Liver (tissue), 9 donors: ENCODE results near the gene RPL29. TPM values are rescaled to one million over a fixed set of nuclear protein-coding genes. Genes with fewer than 3 reads are reported as not detected.

Experiments used
- DNase-seq: peaks from one replicate; pipeline ENCODE4 v3.0.0-alpha.2; 2017; ENCODE audit warnings: low spot score
- H3K27ac ChIP-seq, 2 donors: one replicate each; pipeline ENCODE4 v1.7.0; 2013; ENCODE audit warnings: inconsistent platforms in 2 of 2, low read length in 2 of 2, control low read depth in 1 of 2, low read depth in 1 of 2, mild to moderate bottlenecking in 1 of 2
- H3K27me3 ChIP-seq, 4 donors: one replicate each; pipeline versions ENCODE4 v1.6.1 to v1.7.0; 2013; ENCODE audit warnings: low read length in 3 of 4, inconsistent platforms in 1 of 4, mild to moderate bottlenecking in 1 of 4, moderate library complexity in 1 of 4; ENCODE audit not compliant: control insufficient read depth in 4 of 4, insufficient read depth in 4 of 4
- H3K36me3 ChIP-seq, 4 donors: one replicate each; pipeline versions ENCODE4 v1.6.1 to v1.7.0; 2013; ENCODE audit warnings: low read length in 3 of 4, mild to moderate bottlenecking in 3 of 4, low read depth in 1 of 4, moderate library complexity in 1 of 4; ENCODE audit not compliant: control insufficient read depth in 4 of 4, insufficient read depth in 3 of 4
- H3K4me1 ChIP-seq, 4 donors: one replicate each; pipeline versions ENCODE4 v1.6.1 to v1.7.0; 2013; ENCODE audit warnings: low read length in 3 of 4, mild to moderate bottlenecking in 3 of 4, moderate library complexity in 1 of 4; ENCODE audit not compliant: control insufficient read depth in 4 of 4, insufficient read depth in 4 of 4
- H3K4me3 ChIP-seq, 3 donors: one replicate each; pipeline versions ENCODE4 v1.6.1 to v1.7.0; 2013; ENCODE audit warnings: low read length in 3 of 3, control low read depth in 1 of 3, low read depth in 1 of 3, mild to moderate bottlenecking in 1 of 3
- H3K9ac ChIP-seq, 2 donors: one replicate each; pipeline ENCODE4 v1.7.0; 2013; ENCODE audit warnings: low read length in 2 of 2, mild to moderate bottlenecking in 2 of 2, moderate library complexity in 2 of 2, control low read depth in 1 of 2, low read depth in 1 of 2
- H3K9me3 ChIP-seq, 4 donors: one replicate each; pipeline versions ENCODE4 v1.6.1 to v1.7.0; 2013; ENCODE audit warnings: low read length in 3 of 4; ENCODE audit not compliant: control insufficient read depth in 4 of 4
- EGR1 ChIP-seq, 2 donors: IDR thresholded peaks; 2 replicates each; pipeline ENCODE4 v1.6.1; 2016 to 2018; ENCODE audit warnings: antibody characterized with exemption in 2 of 2, low read depth in 2 of 2
- FOXA1 ChIP-seq: IDR thresholded peaks from 2 replicates; pipeline ENCODE4 v1.6.1; 2016; ENCODE audit warnings: antibody characterized with exemption
- FOXA2 ChIP-seq: IDR thresholded peaks from 2 replicates; pipeline ENCODE4 v1.6.1; 2016; ENCODE audit warnings: antibody characterized with exemption
- HNF4A ChIP-seq, 2 donors: conservative IDR thresholded peaks; 2 replicates each; pipeline ENCODE4 v1.6.1; 2016; ENCODE audit warnings: antibody characterized with exemption in 2 of 2, mild to moderate bottlenecking in 2 of 2
- HNF4G ChIP-seq: IDR thresholded peaks from 2 replicates; pipeline ENCODE4 v1.6.1; 2016; ENCODE audit warnings: antibody characterized with exemption
- JUND ChIP-seq, 2 donors: IDR thresholded peaks; 2 replicates each; pipeline ENCODE4 v1.6.1; 2016; ENCODE audit warnings: antibody characterized with exemption in 2 of 2
- NR2F2 ChIP-seq: IDR thresholded peaks from 2 replicates; pipeline ENCODE4 v1.6.1; 2016; ENCODE audit warnings: antibody characterized with exemption
- RAD21 ChIP-seq, 2 donors: IDR thresholded peaks; 2 replicates each; pipeline ENCODE4 v1.6.1; 2016; ENCODE audit warnings: antibody characterized with exemption in 2 of 2, mild to moderate bottlenecking in 2 of 2
- RXRA ChIP-seq, 2 donors: IDR thresholded peaks; 2 replicates each; pipeline ENCODE4 v1.6.1; 2017 to 2018; ENCODE audit warnings: antibody characterized with exemption in 2 of 2, mild to moderate bottlenecking in 1 of 2
- YY1 ChIP-seq: IDR thresholded peaks from 2 replicates; pipeline ENCODE4 v1.6.1; 2016; ENCODE audit warnings: antibody characterized with exemption, mild to moderate bottlenecking
- WGBS: extraction: QIAGEN DNeasy Blood & Tissue Kit; methylation state at CpG from one replicate; pipeline ENCODE4 v1.1.7; 2013; 5-methylcytosine and 5-hydroxymethylcytosine counted together
- polyA plus RNA-seq, 2 donors: library from polyadenylated mRNA; stranded (reverse) in 1 of 2; unstranded in 1 of 2; fragments of 200-250 nt in 1 of 2; fragments of >200 nt in 1 of 2; fragmentation: Nextera tagmentation in 1 of 2; extraction: Ambion mirVana in 1 of 2; gene quantifications; one replicate each; pipeline versions ENCODE4 v1.2.1 to v1.2.3, GENCODE V29; 2013 to 2015
- total RNA-seq, 2 donors: library from RNA; depleted of rRNA; stranded (reverse); fragments of >200 nt; gene quantifications; one replicate each; pipeline ENCODE4 v1.2.3, GENCODE V29; 2014
- TF ChIP-seq, protein P1 (sequence below): fragments of 150-350 bp; IDR thresholded peaks from 2 replicates; pipeline ENCODE4 v1.5.1; 2017; ENCODE audit warnings: improper control_type of control experiment, low read depth, low read length; ENCODE audit not compliant: missing input control
- TF ChIP-seq, protein P2 (sequence below): IDR thresholded peaks from 2 replicates; pipeline ENCODE4 v1.6.1; 2016; ENCODE audit warnings: antibody characterized with exemption
- TF ChIP-seq, protein P3 (sequence below): IDR thresholded peaks from 2 replicates; pipeline ENCODE4 v1.6.1; 2016; ENCODE audit warnings: antibody characterized with exemption, mild to moderate bottlenecking
- TF ChIP-seq, protein P4 (sequence below): IDR thresholded peaks from 2 replicates; pipeline ENCODE4 v1.6.1; 2016; ENCODE audit warnings: antibody characterized with exemption
- TF ChIP-seq, protein P5 (sequence below): IDR thresholded peaks from 2 replicates; pipeline ENCODE4 v1.6.1; 2016; ENCODE audit warnings: antibody characterized with exemption
- donor health status: healthy.
- donor health status: healthy.
- donor health status: healthy.
- donor health status: healthy.
- donor health status: healthy.

RPL29 gene
- total and polyA plus RNA-seq, 4 donors, result 292 to 789 (median 388) TPM

DNA sequence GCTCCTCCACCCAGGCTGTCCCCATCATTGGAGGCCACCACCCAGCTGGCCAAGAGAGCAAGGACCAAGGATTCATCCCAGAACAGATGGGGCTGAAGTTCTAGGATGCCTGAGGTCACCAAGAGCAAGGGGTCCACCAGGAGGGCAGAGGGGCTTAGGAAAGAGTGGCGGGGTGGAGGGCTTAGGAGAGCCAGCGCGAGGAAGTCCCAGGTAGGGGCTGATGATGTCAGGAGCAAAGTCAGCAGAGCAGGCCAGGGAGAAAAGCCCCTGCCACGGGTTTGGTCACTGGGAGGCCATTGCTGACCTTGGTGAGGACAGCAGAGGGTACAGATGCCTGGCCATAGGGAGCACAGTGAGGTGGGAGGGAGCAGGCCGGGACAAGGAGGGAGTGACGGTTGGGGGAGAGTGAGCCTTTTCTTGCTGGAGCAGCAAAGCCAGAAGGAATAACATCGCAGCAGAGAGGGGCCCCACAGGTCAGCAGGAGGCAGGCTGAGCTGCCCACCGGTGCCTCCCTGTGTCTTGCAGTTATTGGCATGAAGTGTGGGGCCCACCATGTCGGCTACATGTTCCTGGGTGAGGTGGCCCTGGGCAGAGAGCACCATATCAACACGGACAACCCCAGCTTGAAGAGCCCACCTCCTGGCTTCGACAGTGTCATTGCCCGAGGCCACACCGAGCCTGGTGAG is 48.3 kb downstream of the RPL29 start:
- no peak overlapping the region for H3K27ac ChIP-seq
- H3K9me3 ChIP-seq, result no peaks in the 10 kb centered on the region
- no peak overlapping the region for H3K4me3 ChIP-seq
- H3K27me3 ChIP-seq, result no peaks in the 10 kb centered on the region
- H3K4me1 ChIP-seq, result peaks cover 5 to 11% (median 8%) of the 10 kb centered on the region in 4 donors
- TF ChIP-seq HNF4G (no peak), NR2F2 (no peak), HNF4A (conservative IDR thresholded peaks at IDR 0.05) (no peak), FOXA1 (no peak), YY1 (no peak), JUND (IDR thresholded peaks at IDR 0.05) (no peak)
- TF ChIP-seq, protein P1, sequence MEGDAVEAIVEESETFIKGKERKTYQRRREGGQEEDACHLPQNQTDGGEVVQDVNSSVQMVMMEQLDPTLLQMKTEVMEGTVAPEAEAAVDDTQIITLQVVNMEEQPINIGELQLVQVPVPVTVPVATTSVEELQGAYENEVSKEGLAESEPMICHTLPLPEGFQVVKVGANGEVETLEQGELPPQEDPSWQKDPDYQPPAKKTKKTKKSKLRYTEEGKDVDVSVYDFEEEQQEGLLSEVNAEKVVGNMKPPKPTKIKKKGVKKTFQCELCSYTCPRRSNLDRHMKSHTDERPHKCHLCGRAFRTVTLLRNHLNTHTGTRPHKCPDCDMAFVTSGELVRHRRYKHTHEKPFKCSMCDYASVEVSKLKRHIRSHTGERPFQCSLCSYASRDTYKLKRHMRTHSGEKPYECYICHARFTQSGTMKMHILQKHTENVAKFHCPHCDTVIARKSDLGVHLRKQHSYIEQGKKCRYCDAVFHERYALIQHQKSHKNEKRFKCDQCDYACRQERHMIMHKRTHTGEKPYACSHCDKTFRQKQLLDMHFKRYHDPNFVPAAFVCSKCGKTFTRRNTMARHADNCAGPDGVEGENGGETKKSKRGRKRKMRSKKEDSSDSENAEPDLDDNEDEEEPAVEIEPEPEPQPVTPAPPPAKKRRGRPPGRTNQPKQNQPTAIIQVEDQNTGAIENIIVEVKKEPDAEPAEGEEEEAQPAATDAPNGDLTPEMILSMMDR, result no peak
- H3K9ac ChIP-seq, result no peak overlapping the region
- peaks cover 0 to 30% (median 18%) of the 10 kb centered on the region in 4 donors for H3K36me3 ChIP-seq
- no peak for DNase-seq
- WGBS, result 86% methylated on average over 13 of the region's 13 CpGs

DNA sequence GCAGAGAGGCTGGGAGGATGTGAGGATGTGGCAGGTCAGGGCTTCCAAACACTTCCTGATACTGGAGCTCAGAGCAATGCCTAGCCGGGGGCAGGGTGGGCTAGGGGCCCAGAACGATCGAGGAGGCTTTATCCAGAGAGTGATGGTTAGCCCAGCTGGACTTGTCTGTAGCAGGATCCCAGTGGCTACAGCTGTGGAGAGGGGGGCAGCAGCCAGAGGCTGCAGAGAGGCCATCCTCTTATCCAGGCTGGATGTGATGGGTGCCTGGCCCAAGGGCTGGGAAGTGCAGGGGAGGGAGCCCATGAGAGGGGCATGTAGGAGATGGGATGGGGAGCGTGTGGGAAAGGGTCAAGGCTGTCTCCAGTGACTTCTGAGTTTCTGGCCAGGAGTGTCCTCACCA is 48.9 kb downstream of the RPL29 start:
- H3K9me3 ChIP-seq, result no peaks in the 10 kb centered on the region
- H3K27me3 ChIP-seq, result no peaks in the 10 kb centered on the region
- 89% methylated on average over 4 of the region's 4 CpGs for WGBS
- H3K4me1 ChIP-seq, result peaks cover 5 to 15% (median 9%) of the 10 kb centered on the region in 4 donors
- no peak overlapping the region for H3K4me3 ChIP-seq
- H3K36me3 ChIP-seq, result peaks cover 0 to 30% (median 18%) of the 10 kb centered on the region in 4 donors
- TF ChIP-seq, protein P2, sequence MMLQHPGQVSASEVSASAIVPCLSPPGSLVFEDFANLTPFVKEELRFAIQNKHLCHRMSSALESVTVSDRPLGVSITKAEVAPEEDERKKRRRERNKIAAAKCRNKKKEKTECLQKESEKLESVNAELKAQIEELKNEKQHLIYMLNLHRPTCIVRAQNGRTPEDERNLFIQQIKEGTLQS, result no peak
- TF ChIP-seq RAD21 (IDR thresholded peaks at IDR 0.05), result no peak
- TF ChIP-seq HNF4G, result no peak
- TF ChIP-seq, protein P3, sequence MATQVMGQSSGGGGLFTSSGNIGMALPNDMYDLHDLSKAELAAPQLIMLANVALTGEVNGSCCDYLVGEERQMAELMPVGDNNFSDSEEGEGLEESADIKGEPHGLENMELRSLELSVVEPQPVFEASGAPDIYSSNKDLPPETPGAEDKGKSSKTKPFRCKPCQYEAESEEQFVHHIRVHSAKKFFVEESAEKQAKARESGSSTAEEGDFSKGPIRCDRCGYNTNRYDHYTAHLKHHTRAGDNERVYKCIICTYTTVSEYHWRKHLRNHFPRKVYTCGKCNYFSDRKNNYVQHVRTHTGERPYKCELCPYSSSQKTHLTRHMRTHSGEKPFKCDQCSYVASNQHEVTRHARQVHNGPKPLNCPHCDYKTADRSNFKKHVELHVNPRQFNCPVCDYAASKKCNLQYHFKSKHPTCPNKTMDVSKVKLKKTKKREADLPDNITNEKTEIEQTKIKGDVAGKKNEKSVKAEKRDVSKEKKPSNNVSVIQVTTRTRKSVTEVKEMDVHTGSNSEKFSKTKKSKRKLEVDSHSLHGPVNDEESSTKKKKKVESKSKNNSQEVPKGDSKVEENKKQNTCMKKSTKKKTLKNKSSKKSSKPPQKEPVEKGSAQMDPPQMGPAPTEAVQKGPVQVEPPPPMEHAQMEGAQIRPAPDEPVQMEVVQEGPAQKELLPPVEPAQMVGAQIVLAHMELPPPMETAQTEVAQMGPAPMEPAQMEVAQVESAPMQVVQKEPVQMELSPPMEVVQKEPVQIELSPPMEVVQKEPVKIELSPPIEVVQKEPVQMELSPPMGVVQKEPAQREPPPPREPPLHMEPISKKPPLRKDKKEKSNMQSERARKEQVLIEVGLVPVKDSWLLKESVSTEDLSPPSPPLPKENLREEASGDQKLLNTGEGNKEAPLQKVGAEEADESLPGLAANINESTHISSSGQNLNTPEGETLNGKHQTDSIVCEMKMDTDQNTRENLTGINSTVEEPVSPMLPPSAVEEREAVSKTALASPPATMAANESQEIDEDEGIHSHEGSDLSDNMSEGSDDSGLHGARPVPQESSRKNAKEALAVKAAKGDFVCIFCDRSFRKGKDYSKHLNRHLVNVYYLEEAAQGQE, result no peak
- TF ChIP-seq RXRA (IDR thresholded peaks at IDR 0.05), result no peak
- TF ChIP-seq FOXA1, result no peak
- TF ChIP-seq YY1, result no peak
- TF ChIP-seq, protein P4, sequence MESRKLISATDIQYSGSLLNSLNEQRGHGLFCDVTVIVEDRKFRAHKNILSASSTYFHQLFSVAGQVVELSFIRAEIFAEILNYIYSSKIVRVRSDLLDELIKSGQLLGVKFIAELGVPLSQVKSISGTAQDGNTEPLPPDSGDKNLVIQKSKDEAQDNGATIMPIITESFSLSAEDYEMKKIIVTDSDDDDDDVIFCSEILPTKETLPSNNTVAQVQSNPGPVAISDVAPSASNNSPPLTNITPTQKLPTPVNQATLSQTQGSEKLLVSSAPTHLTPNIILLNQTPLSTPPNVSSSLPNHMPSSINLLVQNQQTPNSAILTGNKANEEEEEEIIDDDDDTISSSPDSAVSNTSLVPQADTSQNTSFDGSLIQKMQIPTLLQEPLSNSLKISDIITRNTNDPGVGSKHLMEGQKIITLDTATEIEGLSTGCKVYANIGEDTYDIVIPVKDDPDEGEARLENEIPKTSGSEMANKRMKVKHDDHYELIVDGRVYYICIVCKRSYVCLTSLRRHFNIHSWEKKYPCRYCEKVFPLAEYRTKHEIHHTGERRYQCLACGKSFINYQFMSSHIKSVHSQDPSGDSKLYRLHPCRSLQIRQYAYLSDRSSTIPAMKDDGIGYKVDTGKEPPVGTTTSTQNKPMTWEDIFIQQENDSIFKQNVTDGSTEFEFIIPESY, result no peak
- TF ChIP-seq FOXA2, result no peak
- TF ChIP-seq, protein P5, sequence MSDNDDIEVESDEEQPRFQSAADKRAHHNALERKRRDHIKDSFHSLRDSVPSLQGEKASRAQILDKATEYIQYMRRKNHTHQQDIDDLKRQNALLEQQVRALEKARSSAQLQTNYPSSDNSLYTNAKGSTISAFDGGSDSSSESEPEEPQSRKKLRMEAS, result no peak
- TF ChIP-seq EGR1 (IDR thresholded peaks at IDR 0.05; ENCODE audit: low read depth in 2 of 2), result no peak
- no peak overlapping the region for H3K27ac ChIP-seq
- H3K9ac ChIP-seq, result no peak overlapping the region
- DNase-seq, result no peak
